SK-N-SH (cell line): ENCODE measurements around the gene CYP3A5. TPM values are rescaled to one million over a fixed set of nuclear protein-coding genes. Genes with fewer than 3 reads are reported as not detected.

Experiments
- CTCF ChIA-PET: fragments of 300-600, 350-600 bp; formaldehyde crosslinking; extraction: SDS; loops from one replicate; lab custom pipeline; 2021; lab: Yijun Ruan, JAX
- POLR2A ChIA-PET: fragments of 350-600 bp; sonication (Branson Sonifier 250); formaldehyde crosslinking; extraction: SDS; loops from one replicate; lab custom pipeline; 2020; ENCODE audit warnings: antibody characterized with exemption, inconsistent platforms; lab: Yijun Ruan, JAX
- DNase-seq: peaks from one replicate; pipeline ENCODE4 v3.0.0; 2012
- H2AFZ ChIP-seq: fragments of 200-600 bp; sonication (generic); 2 replicates; pipeline ENCODE4 v1.8.1; 2016; ENCODE audit warnings: antibody characterized with exemption, mild to moderate bottlenecking, low read depth
- H3F3A ChIP-seq: fragments of 200-600 bp; sonication (generic); replicated peaks from 2 replicates; pipeline ENCODE3; 2016; ENCODE audit warnings: antibody characterized with exemption, mild to moderate bottlenecking; ENCODE audit not compliant: insufficient read depth
- H3K27ac ChIP-seq, 2 experiments: fragments of 200-500 bp in 1 of 2; fragments of 200-600 bp in 1 of 2; sonication (Bioruptor generic) in 1 of 2; sonication (generic), shearing (Covaris generic) in 1 of 2; 2 replicates each; pipeline versions ENCODE4 v1.5.1 to v1.6.1; 2014 to 2016; ENCODE audit warnings: low read depth in 2 of 2, inconsistent platforms in 1 of 2, low read length in 1 of 2, mild to moderate bottlenecking in 1 of 2, mixed read lengths in 1 of 2
- H3K27me3 ChIP-seq: fragments of 200-600 bp; sonication (generic), shearing (Covaris generic); 2 replicates; pipeline ENCODE4 v1.6.1; 2016; ENCODE audit warnings: mixed run types; ENCODE audit not compliant: insufficient read depth
- H3K36me3 ChIP-seq, 2 experiments: fragments of 200-500 bp in 1 of 2; fragments of 200-600 bp in 1 of 2; sonication (Bioruptor generic) in 1 of 2; sonication (generic) in 1 of 2; replicated peaks in 1 of 2; 2 replicates each; pipeline versions ENCODE3 to v1.5.1; 2014 to 2016; ENCODE audit warnings: low read length in 1 of 2, mild to moderate bottlenecking in 1 of 2; ENCODE audit not compliant: insufficient read depth in 2 of 2, control insufficient read depth in 1 of 2
- H3K4me1 ChIP-seq, 2 experiments: fragments of 200-500 bp in 1 of 2; fragments of 200-600 bp in 1 of 2; sonication (Bioruptor generic) in 1 of 2; sonication (generic), shearing (Covaris generic) in 1 of 2; 2 replicates each; pipeline versions ENCODE4 v1.5.1 to v1.6.1; 2014 to 2016; ENCODE audit warnings: low read depth in 1 of 2, low read length in 1 of 2, mixed run types in 1 of 2; ENCODE audit not compliant: insufficient read depth in 2 of 2, control insufficient read depth in 1 of 2
- H3K4me2 ChIP-seq: fragments of 200-600 bp; sonication (generic), shearing (Covaris generic); 2 replicates; pipeline ENCODE4 v1.6.1; 2017; ENCODE audit warnings: mixed run types
- H3K4me3 ChIP-seq, 2 experiments: fragments of 200-500 bp in 1 of 2; fragments of 200-600 bp in 1 of 2; sonication (Bioruptor generic) in 1 of 2; sonication (generic), shearing (Covaris generic) in 1 of 2; 2 replicates each; pipeline versions ENCODE4 v1.5.1 to v1.8.1; 2014 to 2016; ENCODE audit warnings: low read depth in 2 of 2, inconsistent platforms in 1 of 2, low read length in 1 of 2, mild to moderate bottlenecking in 1 of 2, mixed read lengths in 1 of 2, moderate library complexity in 1 of 2
- H3K79me2 ChIP-seq: fragments of 200-600 bp; sonication (generic); 2 replicates; pipeline ENCODE4 v1.8.1; 2017; ENCODE audit warnings: mild to moderate bottlenecking; ENCODE audit not compliant: insufficient read depth
- H3K9ac ChIP-seq: fragments of 200-600 bp; sonication (generic); 2 replicates; pipeline ENCODE4 v1.6.1; 2017; ENCODE audit warnings: mixed run types
- H3K9me2 ChIP-seq: fragments of 200-600 bp; sonication (generic); 2 replicates; pipeline ENCODE4 v1.6.1; 2017; ENCODE audit warnings: mixed run types
- H3K9me3 ChIP-seq: fragments of 200-600 bp; sonication (generic); 2 replicates; pipeline ENCODE4 v1.6.1; 2017; ENCODE audit warnings: mixed run types, mild to moderate bottlenecking, moderate library complexity
- H4K20me1 ChIP-seq: fragments of 200-600 bp; sonication (generic); 2 replicates; pipeline ENCODE4 v1.6.1; 2017; ENCODE audit warnings: mild to moderate bottlenecking, mixed run types; ENCODE audit not compliant: insufficient read depth
- CHD2 ChIP-seq: fragments of 150-350 bp; IDR thresholded peaks from 2 replicates; pipeline ENCODE4 v1.6.1; 2018; ENCODE audit warnings: low read length; ENCODE audit not compliant: partially characterized antibody
- CTCF ChIP-seq: fragments of 200-600 bp; sonication (generic); IDR thresholded peaks from 2 replicates; pipeline ENCODE4 v1.6.1; 2017; ENCODE audit warnings: antibody characterized with exemption, mild to moderate bottlenecking, moderate library complexity
- ELF1 ChIP-seq: IDR thresholded peaks from 2 replicates; pipeline ENCODE4 v1.4.0; 2012
- EP300 ChIP-seq, 2 experiments: IDR thresholded peaks; 2 replicates each; pipeline versions ENCODE4 v1.4.0 to v1.6.1; 2012; ENCODE audit warnings: borderline replicate concordance in 1 of 2, low read depth in 1 of 2, low read length in 1 of 2
- EZH2phosphoT487 ChIP-seq: fragments of 200-600 bp; sonication (generic); IDR thresholded peaks from 2 replicates; pipeline ENCODE4 v1.6.1; 2017; ENCODE audit warnings: low read depth, mixed run types, mild to moderate bottlenecking, antibody characterized with exemption, moderate library complexity, borderline replicate concordance
- FOSL2 ChIP-seq: IDR thresholded peaks from 2 replicates; pipeline ENCODE4 v1.4.0; 2012; ENCODE audit warnings: low read depth, mild to moderate bottlenecking, moderate library complexity, borderline replicate concordance
- FOXJ3 ChIP-seq: sonication (generic); formaldehyde crosslinking; IDR thresholded peaks from 2 replicates; pipeline ENCODE4 v1.5.1; 2020; ENCODE audit warnings: mild to moderate bottlenecking, missing genetic modification reagents
- FOXM1 ChIP-seq: IDR thresholded peaks from 2 replicates; pipeline ENCODE4 v1.4.0; 2012; ENCODE audit warnings: low read depth, mild to moderate bottlenecking
- MEF2A ChIP-seq: IDR thresholded peaks from 2 replicates; pipeline ENCODE4 v1.4.0; 2012; ENCODE audit warnings: low read depth, borderline replicate concordance
- MXI1 ChIP-seq: IDR thresholded peaks from 2 replicates; pipeline ENCODE4 v1.6.1; 2012; ENCODE audit warnings: mild to moderate bottlenecking, low read depth, low read length, improper control_type of control experiment
- PBX3 ChIP-seq: IDR thresholded peaks from 2 replicates; pipeline ENCODE4; 2012
- RAD21 ChIP-seq: IDR thresholded peaks from 2 replicates; pipeline ENCODE4 v1.6.1; 2012; ENCODE audit warnings: mild to moderate bottlenecking, low read length
- RCOR1 ChIP-seq: fragments of 150-350 bp; IDR thresholded peaks from 2 replicates; pipeline ENCODE4 v1.6.1; 2017; ENCODE audit warnings: antibody characterized with exemption, low read length
- REST ChIP-seq: IDR thresholded peaks from 2 replicates; pipeline ENCODE4 v1.6.1; 2012; ENCODE audit warnings: mild to moderate bottlenecking, low read depth, low read length, moderate library complexity
- SIN3A ChIP-seq: IDR thresholded peaks from 2 replicates; pipeline ENCODE4 v1.6.1; 2012; ENCODE audit warnings: low read depth, mild to moderate bottlenecking, low read length, moderate library complexity, borderline replicate concordance
- SMC3 ChIP-seq: IDR thresholded peaks from 2 replicates; pipeline ENCODE4 v1.6.1; 2012; ENCODE audit warnings: low read depth, low read length, improper control_type of control experiment
- TAF1 ChIP-seq: IDR thresholded peaks from 2 replicates; pipeline ENCODE4 v1.6.1; 2012; ENCODE audit warnings: low read depth, mild to moderate bottlenecking, low read length, moderate library complexity, borderline replicate concordance
- YY1 ChIP-seq: IDR thresholded peaks from 2 replicates; pipeline ENCODE4 v1.4.0; 2012; ENCODE audit warnings: low read depth, mild to moderate bottlenecking
- WGBS: methylation state at CpG from one replicate; pipeline ENCODE4 v1.1.6; 2017; ENCODE audit warnings: low lambda C conversion rate; 5-methylcytosine and 5-hydroxymethylcytosine counted together
- polyA plus RNA-seq, 3 experiments: library from polyadenylated mRNA; depleted of rRNA; stranded (reverse); fragments of >200 nt; gene quantifications; 2 replicates each; pipeline ENCODE4 v1.2.3, GENCODE V29; 2012

Gene CYP3A5
- polyA plus RNA-seq, 1 of the 3 experiments (the other 2 are of a cell fraction) = 0.25 TPM

- 7% methylated on average over 1 of the region's 1 CpG for WGBS
- Histone ChIP-seq H3F3A (no peaks in the 10 kb centered on the region), H3K27ac (no peak overlapping the region), H3K27me3 (peaks cover 5% of the 10 kb centered on the region), H3K4me3 (no peak overlapping the region), H3K4me1 (peaks cover 0 to 2% of the 10 kb centered on the region in 2 experiments; a peak in 1 of 4 replicates), H3K36me3 (no peaks in the 10 kb centered on the region), H3K9me2 (no peaks in the 10 kb centered on the region), H3K9me3 (no peaks in the 10 kb centered on the region), H3K79me2 (no peaks in the 10 kb centered on the region), H2AFZ (no peak overlapping the region), H3K4me2 (no peak overlapping the region), H3K9ac (no peak overlapping the region), H4K20me1 (no peaks in the 10 kb centered on the region)
- no peak for DNase-seq
- POLR2A ChIA-PET = no interaction called here
- CTCF ChIA-PET = no interaction called here
- no peak for TF ChIP-seq FOXM1
- no peak for TF ChIP-seq CTCF
- no peak for TF ChIP-seq REST
- TF ChIP-seq FOXJ3 (CRISPR knock-in tag) = no peak
- TF ChIP-seq SIN3A = no peak
- no peak for TF ChIP-seq YY1
- no peak for TF ChIP-seq RAD21
- no peak for TF ChIP-seq EZH2phosphoT487
- TF ChIP-seq MXI1 = no peak
- no peak for TF ChIP-seq FOSL2
- TF ChIP-seq CHD2 = no peak
- no peak for TF ChIP-seq TAF1
- TF ChIP-seq PBX3 = no peak
- no peak for TF ChIP-seq MEF2A
- no peak for TF ChIP-seq EP300 (IDR thresholded peaks at IDR 0.05; ENCODE audit: borderline replicate concordance in 1 of 2, low read depth in 1 of 2, low read length in 1 of 2)
- no peak for TF ChIP-seq ELF1
- no peak for TF ChIP-seq RCOR1
- TF ChIP-seq SMC3 = no peak
These were observed 15.1 kb upstream of the CYP3A5 start for GRCh38 chr7:99694912-99695304.
